HG03521 (cell line): ENCODE results near the gene NPEPL1.
"Not testable (repeated sequence)": the region's sequence is repeated elsewhere in the genome, so short reads cannot be mapped to it uniquely, and the experiment has no call there.

Experiments
- ATAC-seq: cut with Tn5 transposase; IDR thresholded peaks from one replicate; pipeline ENCODE4 v1.9.1; 2021; ENCODE audit warnings: mild to moderate bottlenecking, moderate library complexity; ENCODE audit not compliant: unreplicated experiment

NPEPL1 gene

DNA sequence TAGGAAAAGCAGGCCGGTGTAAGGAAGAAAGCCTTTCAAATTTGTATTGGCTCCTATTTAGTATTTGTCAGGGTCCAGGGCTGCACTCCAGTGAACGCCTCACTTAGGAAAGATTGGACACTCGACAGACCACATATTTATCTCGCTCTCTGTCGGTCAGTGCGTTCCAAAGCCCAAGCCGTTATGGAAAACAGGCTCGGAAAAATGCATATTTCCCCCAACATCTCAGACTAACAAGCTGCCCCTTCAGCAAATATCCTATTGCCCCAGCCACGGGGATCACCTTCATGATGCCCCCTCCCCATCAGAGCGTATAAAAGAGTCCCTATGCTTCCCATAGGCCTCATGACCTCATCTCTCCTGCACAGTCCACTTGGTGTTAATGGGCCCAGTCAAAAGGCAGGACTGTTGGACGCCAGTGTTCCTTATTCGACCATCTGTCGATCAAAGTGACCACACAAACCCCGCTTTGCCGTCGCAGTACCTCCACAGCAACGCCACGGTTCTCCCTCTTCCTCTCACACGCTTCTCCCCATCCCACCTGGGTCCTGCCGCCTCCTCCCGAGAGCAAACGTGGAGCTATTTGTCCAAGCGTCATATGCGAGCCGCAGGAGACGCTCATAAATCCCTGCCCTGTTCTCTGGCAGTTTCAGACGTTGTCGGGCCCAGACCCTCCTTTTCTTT, 63.3 kb downstream of the NPEPL1 start:
- ATAC-seq = no peak

DNA sequence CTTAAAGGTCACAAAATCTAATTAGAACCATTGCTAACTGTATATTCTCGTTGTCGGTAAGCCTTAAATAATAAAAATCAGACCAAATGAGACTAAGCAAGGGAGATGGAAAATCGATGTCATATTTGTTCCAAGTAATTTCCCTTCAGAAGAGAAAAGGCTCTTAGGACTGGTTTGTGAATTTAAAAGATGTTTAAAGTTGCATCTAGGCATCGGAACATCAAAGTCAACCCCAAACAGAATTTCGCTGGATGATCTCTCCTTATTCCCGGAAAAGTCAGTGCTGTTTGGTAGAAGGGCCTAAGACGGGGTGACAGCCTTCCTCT, 63.8 kb downstream of the NPEPL1 start:
- no peak for ATAC-seq

DNA sequence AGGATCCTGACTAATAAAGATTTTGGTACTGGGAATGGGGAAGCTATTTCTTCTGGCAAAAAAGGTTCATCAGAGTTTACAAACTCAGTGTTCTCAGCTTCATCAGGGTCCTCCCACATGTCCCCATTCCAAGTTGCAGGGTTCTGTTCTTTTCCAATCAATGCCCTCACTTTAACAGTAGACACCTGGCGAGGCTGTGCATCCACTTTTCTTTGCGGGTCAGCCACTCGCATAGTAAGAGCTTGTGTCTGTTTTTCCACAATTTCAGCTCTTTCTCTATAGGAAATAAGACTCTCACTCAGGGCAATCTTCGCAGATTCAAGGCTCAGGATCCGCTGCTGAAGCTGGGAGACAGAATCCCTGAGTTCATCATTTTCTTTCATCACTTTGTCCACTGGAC, 65.0 kb downstream of the NPEPL1 start:
- ATAC-seq = not testable (repeated sequence)

DNA sequence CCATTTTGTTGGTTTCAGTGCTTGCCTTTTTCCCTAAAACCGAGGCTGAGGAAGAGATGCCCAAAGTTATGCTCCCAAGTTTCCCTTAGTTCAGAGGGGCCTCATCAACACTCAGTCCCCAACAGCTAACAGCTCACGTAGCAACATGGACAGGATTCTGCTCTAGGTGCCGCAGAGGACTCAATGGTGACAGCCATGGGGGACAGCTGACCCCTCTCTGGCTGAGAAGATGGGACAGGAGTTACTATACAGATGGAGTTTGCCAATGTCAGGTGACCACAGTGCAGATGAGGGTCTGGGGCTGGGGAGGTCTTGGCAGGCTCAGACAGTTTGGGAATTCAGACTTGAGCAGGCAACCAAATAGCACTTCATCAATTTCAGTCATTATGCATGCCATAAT, 67.3 kb downstream of the NPEPL1 start:
- no peak for ATAC-seq

DNA sequence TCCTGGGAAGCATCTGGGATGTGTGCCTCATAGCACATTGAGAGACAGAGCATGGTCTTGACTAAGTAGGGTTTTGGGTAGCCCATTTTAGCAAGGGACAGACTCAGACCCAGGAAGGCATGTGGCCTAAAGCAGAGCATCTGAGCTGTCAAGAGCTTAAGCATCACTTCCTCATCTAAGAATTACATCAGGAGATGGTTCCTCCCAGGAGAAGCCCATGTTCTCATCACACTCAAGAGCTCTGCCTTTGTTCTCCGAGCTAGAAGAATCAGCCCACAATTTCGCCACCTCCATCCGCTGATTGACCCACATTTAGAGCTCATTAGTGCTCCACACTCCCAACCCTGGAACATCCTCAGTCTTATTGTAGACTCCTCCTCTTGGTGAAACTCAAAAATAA, 68.3 kb downstream of the NPEPL1 start:
- no peak for ATAC-seq

DNA sequence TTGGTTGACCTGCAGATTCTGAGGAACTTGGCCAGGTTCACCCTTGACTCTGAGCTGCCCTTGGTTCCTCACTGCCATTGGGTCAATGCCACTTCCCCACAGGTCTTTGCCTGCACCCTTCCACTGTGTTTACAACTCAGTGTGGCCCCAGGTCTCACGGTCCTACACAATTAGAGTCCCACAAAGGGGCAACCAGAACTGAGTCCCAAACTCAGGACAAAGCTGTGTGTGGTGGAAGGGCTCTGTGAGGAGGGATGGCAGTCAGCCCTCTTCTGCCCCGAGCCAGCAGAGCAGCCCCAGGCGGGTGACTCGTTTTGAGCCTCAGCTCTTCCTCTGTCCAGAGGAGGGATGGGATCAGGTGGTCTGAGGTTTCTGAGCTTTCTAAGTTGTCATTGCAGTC, 69.5 kb downstream of the NPEPL1 start:
- no peak for ATAC-seq

DNA sequence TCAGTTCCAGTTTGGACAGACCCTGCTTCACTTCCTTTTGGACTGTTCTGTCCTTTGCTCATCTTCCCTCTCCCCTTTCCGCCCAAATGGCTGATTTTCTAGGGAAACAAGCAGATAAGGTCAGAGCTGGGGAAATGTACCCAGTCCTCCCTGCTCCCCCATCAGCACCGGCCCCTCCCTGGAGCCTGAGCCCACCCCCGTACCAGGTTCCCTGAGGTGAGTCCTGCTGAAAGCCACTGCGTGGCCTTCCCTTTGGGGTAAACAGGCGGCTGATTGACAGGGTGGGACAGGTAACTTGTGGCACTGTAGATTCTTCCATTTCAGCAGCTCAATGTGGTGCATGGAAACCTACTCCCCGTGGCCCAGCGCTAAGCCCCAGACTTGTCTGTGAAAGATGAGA, 70.5 kb downstream of the NPEPL1 start:
- ATAC-seq = no peak
